ENCODE data around the gene EPAS1.

The EPAS1 gene

GRCh38 chr2:46273919-46274318, 23.3 kb upstream of the EPAS1 start:
- no peak for DNase-seq

GRCh38 chr2:46274586-46274985, 22.6 kb upstream of the EPAS1 start:
- no peak for DNase-seq

GRCh38 chr2:46275995-46276394, 21.2 kb upstream of the EPAS1 start:
- DNase-seq, result no peak

GRCh38 chr2:46276642-46277041, 20.6 kb upstream of the EPAS1 start:
- no peak for DNase-seq

GRCh38 chr2:46277431-46278190, 19.6 kb upstream of the EPAS1 start:
- no peak for DNase-seq

- DNase-seq, result no peak
Measured at GRCh38 chr2:46278952-46279351, 18.3 kb upstream of the EPAS1 start.

GRCh38 chr2:46281939-46282338, 15.3 kb upstream of the EPAS1 start:
- no peak for DNase-seq

- no peak for DNase-seq
Measured at GRCh38 chr2:46283693-46284092, 13.5 kb upstream of the EPAS1 start.

- no peak for DNase-seq
Measured at GRCh38 chr2:46284260-46284659, 12.9 kb upstream of the EPAS1 start.

GRCh38 chr2:46284796-46285195, 12.4 kb upstream of the EPAS1 start:
- no peak for DNase-seq

- no peak for DNase-seq
Measured at GRCh38 chr2:46286715-46287114, 10.5 kb upstream of the EPAS1 start.

- no peak for DNase-seq
Measured at GRCh38 chr2:46290078-46290477, 7.1 kb upstream of the EPAS1 start.

- no peak for DNase-seq
Measured at GRCh38 chr2:46293466-46293865, 3.7 kb upstream of the EPAS1 start.

- DNase-seq, result peak; percentile 24
Measured at GRCh38 chr2:46294176-46294836, 2.9 kb upstream of the EPAS1 start.

- peak; percentile 7 for DNase-seq
Measured at GRCh38 chr2:46296216-46296839, 879 bp upstream of the EPAS1 start.

GRCh38 chr2:46297546-46298271, 502 bp downstream of the EPAS1 start:
- peak; percentile 77 for DNase-seq

GRCh38 chr2:46298272-46298521, 990 bp downstream of the EPAS1 start:
- DNase-seq, result peak; percentile 6

- DNase-seq, result peak; percentile 33
Measured at GRCh38 chr2:46298522-46299353, 1.5 kb downstream of the EPAS1 start.

GRCh38 chr2:46299365-46300263, 2.4 kb downstream of the EPAS1 start:
- peak; percentile 7 for DNase-seq

- DNase-seq, result no peak
Measured at GRCh38 chr2:46300406-46300832, 3.2 kb downstream of the EPAS1 start.

GRCh38 chr2:46302005-46302695, 4.9 kb downstream of the EPAS1 start:
- DNase-seq, result no peak
